C4-2B (cell line): ENCODE results near the gene CDKN2A.

Experiments used
- ZFX ChIP-seq: fragments of 450-650 bp; IDR thresholded peaks from 2 replicates; pipeline ENCODE4 v1.6.1; 2017
- TF ChIP-seq, protein P1 (sequence below): fragments of 450-650 bp; conservative IDR thresholded peaks from 2 replicates; pipeline ENCODE4 v1.5.1; 2017; ENCODE audit warnings: mild to moderate bottlenecking

DNA sequence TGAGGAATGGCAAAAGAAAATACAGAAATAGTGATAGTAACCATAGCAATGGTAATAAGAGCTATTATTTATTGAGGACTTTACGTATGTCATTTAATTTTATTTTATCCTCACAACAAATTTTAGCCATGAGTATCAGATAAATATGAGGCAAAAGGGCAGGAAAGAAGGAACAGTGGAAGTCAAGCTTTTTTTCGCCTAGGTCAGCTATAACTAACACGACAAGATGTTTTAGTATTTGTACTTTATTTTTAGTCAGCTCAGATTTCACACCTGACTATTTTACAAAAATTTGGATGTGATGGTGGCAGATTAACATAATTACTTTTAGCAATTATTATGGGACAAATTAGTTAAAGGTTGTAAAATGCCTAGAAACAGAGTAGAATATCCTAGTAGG is 49.7 kb upstream of the CDKN2A start:
- TF ChIP-seq, protein P1, sequence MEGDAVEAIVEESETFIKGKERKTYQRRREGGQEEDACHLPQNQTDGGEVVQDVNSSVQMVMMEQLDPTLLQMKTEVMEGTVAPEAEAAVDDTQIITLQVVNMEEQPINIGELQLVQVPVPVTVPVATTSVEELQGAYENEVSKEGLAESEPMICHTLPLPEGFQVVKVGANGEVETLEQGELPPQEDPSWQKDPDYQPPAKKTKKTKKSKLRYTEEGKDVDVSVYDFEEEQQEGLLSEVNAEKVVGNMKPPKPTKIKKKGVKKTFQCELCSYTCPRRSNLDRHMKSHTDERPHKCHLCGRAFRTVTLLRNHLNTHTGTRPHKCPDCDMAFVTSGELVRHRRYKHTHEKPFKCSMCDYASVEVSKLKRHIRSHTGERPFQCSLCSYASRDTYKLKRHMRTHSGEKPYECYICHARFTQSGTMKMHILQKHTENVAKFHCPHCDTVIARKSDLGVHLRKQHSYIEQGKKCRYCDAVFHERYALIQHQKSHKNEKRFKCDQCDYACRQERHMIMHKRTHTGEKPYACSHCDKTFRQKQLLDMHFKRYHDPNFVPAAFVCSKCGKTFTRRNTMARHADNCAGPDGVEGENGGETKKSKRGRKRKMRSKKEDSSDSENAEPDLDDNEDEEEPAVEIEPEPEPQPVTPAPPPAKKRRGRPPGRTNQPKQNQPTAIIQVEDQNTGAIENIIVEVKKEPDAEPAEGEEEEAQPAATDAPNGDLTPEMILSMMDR, result no peak
- no peak for TF ChIP-seq ZFX
